ENCODE data around the gene DOC2A. TPM values are rescaled to one million over a fixed set of nuclear protein-coding genes. Genes with fewer than 3 reads are reported as not detected.

The DOC2A gene
- total and polyA plus RNA-seq, 9 of the 15 experiments (the other 6 are each of a cell fraction or from before 2014, with no cell fraction given): 0.03 to 0.38 (median 0.28) TPM; not detected in 1

DNA sequence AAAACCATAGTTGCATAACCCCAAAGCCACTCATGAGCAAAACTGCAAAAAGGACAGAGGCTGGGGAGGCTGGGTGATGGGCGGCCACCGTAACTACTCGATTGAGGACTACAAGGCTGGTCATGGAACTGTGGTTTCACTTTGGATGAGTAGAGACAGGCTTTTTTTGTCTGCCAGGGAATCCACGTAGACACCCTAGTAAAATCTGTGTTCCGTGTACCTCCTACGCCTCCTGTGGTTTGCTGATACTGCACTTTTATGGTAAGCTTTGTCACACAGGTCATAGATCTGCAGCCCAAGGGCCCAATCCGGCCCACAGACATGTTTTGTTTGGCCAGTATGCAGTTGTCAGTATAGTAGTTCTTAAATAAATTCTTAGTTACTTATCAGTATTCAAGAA lies 22.4 kb upstream of the DOC2A start:
- peak; percentile 28; the same call in 2 of the 3 replicates for ATAC-seq
- intact Hi-C loops (cut with micrococcal nuclease) (no loop called here), in situ Hi-C loops (cut with MboI) (no loop called here)
- Histone ChIP-seq H3K4me2 (ENCODE audit: insufficient read depth, low read length) (no peak overlapping the region), H3K27me3 (ENCODE audit: control insufficient read depth in 2 of 2, insufficient read depth in 2 of 2, low read length in 2 of 2) (peaks cover 14 to 54% of the 10 kb centered on the region in 2 experiments; a peak in 4 of 5 replicates), H3K4me3 (no peak overlapping the region), H3K79me2 (ENCODE audit: control insufficient read depth, insufficient read depth, low read length) (no peaks in the 10 kb centered on the region), H3K36me3 (ENCODE audit: control insufficient read depth, insufficient read depth, low read length) (no peaks in the 10 kb centered on the region), H2AFZ (ENCODE audit: low read depth, low read length) (no peak overlapping the region), H3K27ac (ENCODE audit: extremely low read depth, low read depth, low read length) (no peak overlapping the region), H4K20me1 (replicated peaks; ENCODE audit: control insufficient read depth, insufficient read depth, low read length) (peaks cover 13% of the 10 kb centered on the region; the same call in 1 of the 2 replicates), H3K4me1 (replicated peaks in 1 of 2; ENCODE audit: control insufficient read depth in 2 of 2, insufficient read depth in 2 of 2, low read length in 2 of 2) (peaks cover 0 to 25% of the 10 kb centered on the region in 2 experiments; a peak in 2 of 5 replicates), H3K9ac (ENCODE audit: insufficient read depth in 1 of 2, low read depth in 2 of 2, low read length in 2 of 2) (no peak overlapping the region), H3K9me1 (ENCODE audit: control insufficient read depth, insufficient read depth, low read length) (peaks cover 3% of the 10 kb centered on the region), H3K9me3 (replicated peaks; ENCODE audit: control insufficient read depth, insufficient read depth, low read depth, low read length) (no peaks in the 10 kb centered on the region)
- 8% methylated on average over 7 of the region's 7 CpGs for WGBS (ENCODE audit: insufficient coverage, low coverage, missing lambda C conversion rate)
- ChIA-PET CTCF (ENCODE audit: low intra/inter-chr PET ratio) (no interaction called here), POLR2A (no interaction called here)
- FAIRE-seq: peak; percentile 70
- DNase-seq (ENCODE audit: extremely low read depth in 1 of 4, low spot score in 3 of 4): peak; percentile 32 to 57 (median 46)
- BruUV-seq (replicated peaks): no TSS peak
- TF ChIP-seq FIP1L1 (IDR thresholded peaks at IDR 0.05; ENCODE audit: low read depth, low read length, poor library complexity, severe bottlenecking): no peak
- TF ChIP-seq TCF7L2 (IDR thresholded peaks at IDR 0.05; ENCODE audit: low read depth, low read length): no peak
- no peak for TF ChIP-seq JUNB (CRISPR knock-in tag; conservative IDR thresholded peaks at IDR 0.05)
- TF ChIP-seq HDAC2 (IDR thresholded peaks at IDR 0.05): peak; percentile 76; the same call in 1 of the 2 replicates
- TF ChIP-seq, protein P1, sequence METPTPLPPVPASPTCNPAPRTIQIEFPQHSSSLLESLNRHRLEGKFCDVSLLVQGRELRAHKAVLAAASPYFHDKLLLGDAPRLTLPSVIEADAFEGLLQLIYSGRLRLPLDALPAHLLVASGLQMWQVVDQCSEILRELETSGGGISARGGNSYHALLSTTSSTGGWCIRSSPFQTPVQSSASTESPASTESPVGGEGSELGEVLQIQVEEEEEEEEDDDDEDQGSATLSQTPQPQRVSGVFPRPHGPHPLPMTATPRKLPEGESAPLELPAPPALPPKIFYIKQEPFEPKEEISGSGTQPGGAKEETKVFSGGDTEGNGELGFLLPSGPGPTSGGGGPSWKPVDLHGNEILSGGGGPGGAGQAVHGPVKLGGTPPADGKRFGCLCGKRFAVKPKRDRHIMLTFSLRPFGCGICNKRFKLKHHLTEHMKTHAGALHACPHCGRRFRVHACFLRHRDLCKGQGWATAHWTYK (CRISPR knock-in tag; IDR thresholded peaks at IDR 0.05): no peak
- TF ChIP-seq, protein P2, sequence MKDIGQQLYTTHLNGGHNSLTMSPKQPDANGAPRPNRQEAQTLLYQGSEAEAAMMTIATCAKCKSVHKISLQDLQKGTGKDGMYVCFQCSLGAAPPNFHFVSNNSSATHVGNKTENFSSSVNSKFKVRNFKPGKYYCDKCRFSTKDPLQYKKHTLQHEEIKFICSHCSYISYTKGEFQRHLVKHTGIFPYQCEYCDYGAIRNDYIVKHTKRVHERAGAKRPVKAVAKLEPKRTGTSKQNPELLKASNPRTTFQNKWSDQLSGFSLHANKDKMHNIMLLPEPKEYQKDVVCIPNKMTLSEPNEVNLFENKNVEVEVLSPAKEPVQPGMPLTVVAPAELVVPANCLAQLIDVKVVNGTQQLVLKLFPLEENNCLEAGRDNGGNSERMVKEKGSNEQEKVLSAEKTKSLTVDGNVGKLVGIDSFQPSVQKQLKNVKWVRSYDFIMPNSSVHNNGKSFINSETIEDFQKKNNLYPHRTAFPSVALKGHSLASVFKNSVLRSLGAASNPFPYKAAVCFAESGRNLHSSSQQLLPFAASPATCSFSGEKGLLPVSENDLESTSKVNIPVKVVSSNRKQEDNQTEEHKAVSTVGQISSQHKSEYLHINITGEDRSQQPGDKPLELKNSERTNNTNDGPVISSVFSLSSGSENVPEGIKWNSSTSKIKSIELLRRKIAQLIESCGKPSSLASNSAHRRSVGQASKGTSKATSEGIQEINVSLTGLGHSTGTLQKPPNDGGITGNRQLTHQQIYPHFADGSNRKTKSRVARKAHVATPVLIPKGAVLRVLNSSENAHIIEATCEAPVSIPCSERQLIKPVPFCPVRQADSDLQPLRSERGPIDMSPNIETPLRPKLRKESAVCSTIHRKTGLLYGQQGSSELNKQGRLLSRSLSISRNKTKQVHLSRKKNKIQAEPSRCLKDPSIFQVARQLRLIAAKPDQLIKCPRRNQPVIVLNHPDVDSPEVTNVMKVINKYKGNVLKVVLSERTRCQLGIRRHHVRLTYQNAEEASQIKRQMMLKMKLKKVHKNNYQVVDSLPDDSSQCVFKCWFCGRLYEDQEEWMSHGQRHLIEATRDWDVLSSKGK (CRISPR knock-in tag; IDR thresholded peaks at IDR 0.05): no peak
- TF ChIP-seq, protein P3, sequence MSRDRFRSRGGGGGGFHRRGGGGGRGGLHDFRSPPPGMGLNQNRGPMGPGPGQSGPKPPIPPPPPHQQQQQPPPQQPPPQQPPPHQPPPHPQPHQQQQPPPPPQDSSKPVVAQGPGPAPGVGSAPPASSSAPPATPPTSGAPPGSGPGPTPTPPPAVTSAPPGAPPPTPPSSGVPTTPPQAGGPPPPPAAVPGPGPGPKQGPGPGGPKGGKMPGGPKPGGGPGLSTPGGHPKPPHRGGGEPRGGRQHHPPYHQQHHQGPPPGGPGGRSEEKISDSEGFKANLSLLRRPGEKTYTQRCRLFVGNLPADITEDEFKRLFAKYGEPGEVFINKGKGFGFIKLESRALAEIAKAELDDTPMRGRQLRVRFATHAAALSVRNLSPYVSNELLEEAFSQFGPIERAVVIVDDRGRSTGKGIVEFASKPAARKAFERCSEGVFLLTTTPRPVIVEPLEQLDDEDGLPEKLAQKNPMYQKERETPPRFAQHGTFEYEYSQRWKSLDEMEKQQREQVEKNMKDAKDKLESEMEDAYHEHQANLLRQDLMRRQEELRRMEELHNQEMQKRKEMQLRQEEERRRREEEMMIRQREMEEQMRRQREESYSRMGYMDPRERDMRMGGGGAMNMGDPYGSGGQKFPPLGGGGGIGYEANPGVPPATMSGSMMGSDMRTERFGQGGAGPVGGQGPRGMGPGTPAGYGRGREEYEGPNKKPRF (IDR thresholded peaks at IDR 0.05; ENCODE audit: low read depth, low read length): no peak
- TF ChIP-seq RFX1 (IDR thresholded peaks at IDR 0.05): no peak
- peak; percentile 49; the same call in 1 of the 2 replicates for TF ChIP-seq NCOR1 (IDR thresholded peaks at IDR 0.05)
- TF ChIP-seq ZNF324 (CRISPR knock-in tag; IDR thresholded peaks at IDR 0.05): no peak
- peak; percentile 80 for TF ChIP-seq EGR1 (conservative IDR thresholded peaks at IDR 0.05)
